ENCODE data around the gene ANK3.

- TF ChIP-seq CTCF (IDR thresholded peaks at IDR 0.05 in 4 of 5, conservative IDR thresholded peaks at IDR 0.05 in 1 of 5): no peak
- TF ChIP-seq POLR2A (IDR thresholded peaks at IDR 0.05): no peak
Measured at GRCh38 chr10:60353519-60354258, 36.0 kb downstream of the ANK3 start.
